PFSK-1 (cell line): ENCODE results near the gene CDH19.

Experiments used
- FOXP2 ChIP-seq: optimal IDR thresholded peaks from 2 replicates; pipeline ENCODE3; 2011; ENCODE audit warnings: borderline replicate concordance, control low read depth, inconsistent platforms; ENCODE audit not compliant: insufficient read depth; ENCODE audit errors: extremely low read length, extremely low read depth
- POLR2AphosphoS5 ChIP-seq: IDR thresholded peaks from 2 replicates; pipeline ENCODE4 v1.6.1; 2012; ENCODE audit warnings: low read depth, mild to moderate bottlenecking, control low read depth, low read length, moderate library complexity
- SIN3A ChIP-seq: IDR thresholded peaks from 2 replicates; pipeline ENCODE4 v1.6.1; 2012; ENCODE audit warnings: mild to moderate bottlenecking, low read length, moderate library complexity, borderline replicate concordance; ENCODE audit not compliant: insufficient read depth
- TAF1 ChIP-seq: IDR thresholded peaks from 2 replicates; pipeline ENCODE4 v1.6.1; 2012; ENCODE audit warnings: low read length, control low read depth, borderline replicate concordance; ENCODE audit not compliant: insufficient read depth
- TF ChIP-seq, protein P1 (sequence below), 2 experiments: IDR thresholded peaks; 2 replicates each; pipeline versions ENCODE4 v1.6.1 to v1.8.0; 2011 to 2012; ENCODE audit warnings: low read depth in 2 of 2, low read length in 2 of 2, control low read depth in 1 of 2, inconsistent platforms in 1 of 2, mild to moderate bottlenecking in 1 of 2, moderate library complexity in 1 of 2; ENCODE audit not compliant: insufficient read depth in 1 of 2

The CDH19 gene

DNA sequence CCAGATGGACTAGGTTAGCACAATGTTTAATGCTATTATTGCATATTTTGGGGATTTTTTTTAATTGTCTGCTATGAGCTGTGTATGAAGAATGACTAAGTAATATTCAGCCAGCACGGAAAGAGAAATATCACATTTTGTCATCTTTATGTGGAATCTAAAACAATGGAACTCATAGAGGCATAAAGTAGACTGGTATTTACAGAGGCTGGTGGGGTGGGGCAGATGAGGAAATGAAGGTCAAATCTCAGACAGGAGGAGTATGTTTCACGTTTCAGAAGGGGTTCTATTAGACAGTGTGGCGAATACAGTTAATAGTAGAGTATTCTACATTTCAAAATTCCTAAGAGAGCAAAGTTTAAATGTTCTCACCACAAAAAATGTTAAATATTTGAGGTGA, 4.7 kb downstream of the CDH19 start:
- TF ChIP-seq, protein P1, sequence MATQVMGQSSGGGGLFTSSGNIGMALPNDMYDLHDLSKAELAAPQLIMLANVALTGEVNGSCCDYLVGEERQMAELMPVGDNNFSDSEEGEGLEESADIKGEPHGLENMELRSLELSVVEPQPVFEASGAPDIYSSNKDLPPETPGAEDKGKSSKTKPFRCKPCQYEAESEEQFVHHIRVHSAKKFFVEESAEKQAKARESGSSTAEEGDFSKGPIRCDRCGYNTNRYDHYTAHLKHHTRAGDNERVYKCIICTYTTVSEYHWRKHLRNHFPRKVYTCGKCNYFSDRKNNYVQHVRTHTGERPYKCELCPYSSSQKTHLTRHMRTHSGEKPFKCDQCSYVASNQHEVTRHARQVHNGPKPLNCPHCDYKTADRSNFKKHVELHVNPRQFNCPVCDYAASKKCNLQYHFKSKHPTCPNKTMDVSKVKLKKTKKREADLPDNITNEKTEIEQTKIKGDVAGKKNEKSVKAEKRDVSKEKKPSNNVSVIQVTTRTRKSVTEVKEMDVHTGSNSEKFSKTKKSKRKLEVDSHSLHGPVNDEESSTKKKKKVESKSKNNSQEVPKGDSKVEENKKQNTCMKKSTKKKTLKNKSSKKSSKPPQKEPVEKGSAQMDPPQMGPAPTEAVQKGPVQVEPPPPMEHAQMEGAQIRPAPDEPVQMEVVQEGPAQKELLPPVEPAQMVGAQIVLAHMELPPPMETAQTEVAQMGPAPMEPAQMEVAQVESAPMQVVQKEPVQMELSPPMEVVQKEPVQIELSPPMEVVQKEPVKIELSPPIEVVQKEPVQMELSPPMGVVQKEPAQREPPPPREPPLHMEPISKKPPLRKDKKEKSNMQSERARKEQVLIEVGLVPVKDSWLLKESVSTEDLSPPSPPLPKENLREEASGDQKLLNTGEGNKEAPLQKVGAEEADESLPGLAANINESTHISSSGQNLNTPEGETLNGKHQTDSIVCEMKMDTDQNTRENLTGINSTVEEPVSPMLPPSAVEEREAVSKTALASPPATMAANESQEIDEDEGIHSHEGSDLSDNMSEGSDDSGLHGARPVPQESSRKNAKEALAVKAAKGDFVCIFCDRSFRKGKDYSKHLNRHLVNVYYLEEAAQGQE (IDR thresholded peaks at IDR 0.05; ENCODE audit: insufficient read depth in 1 of 2, low read depth in 2 of 2, low read length in 2 of 2) = no peak
- no peak for TF ChIP-seq FOXP2
- TF ChIP-seq TAF1 = no peak
- no peak for TF ChIP-seq POLR2AphosphoS5
- no peak for TF ChIP-seq SIN3A

DNA sequence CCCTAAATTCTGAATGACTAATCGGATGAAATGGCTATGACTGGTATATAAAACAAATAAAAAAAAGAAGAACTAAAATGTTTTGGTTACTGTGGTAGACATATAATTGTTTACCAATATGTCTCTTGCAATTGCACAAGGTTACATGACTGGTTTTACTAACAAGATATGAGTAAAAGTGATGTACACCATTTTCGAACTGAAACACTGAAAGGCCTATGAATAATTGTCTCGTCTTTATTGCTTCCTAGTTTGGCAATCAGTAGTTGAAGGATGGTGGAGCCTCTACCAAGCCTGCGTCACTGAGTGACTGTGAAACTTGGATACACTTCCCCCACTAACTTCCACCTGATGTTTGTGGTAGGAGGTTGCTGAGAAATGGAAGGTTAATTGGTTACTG, 16.5 kb downstream of the CDH19 start:
- TF ChIP-seq SIN3A = no peak
- TF ChIP-seq TAF1 = no peak
- TF ChIP-seq FOXP2 = no peak
- TF ChIP-seq POLR2AphosphoS5 = no peak
- TF ChIP-seq, protein P1 (IDR thresholded peaks at IDR 0.05; ENCODE audit: insufficient read depth in 1 of 2, low read depth in 2 of 2, low read length in 2 of 2) = no peak

DNA sequence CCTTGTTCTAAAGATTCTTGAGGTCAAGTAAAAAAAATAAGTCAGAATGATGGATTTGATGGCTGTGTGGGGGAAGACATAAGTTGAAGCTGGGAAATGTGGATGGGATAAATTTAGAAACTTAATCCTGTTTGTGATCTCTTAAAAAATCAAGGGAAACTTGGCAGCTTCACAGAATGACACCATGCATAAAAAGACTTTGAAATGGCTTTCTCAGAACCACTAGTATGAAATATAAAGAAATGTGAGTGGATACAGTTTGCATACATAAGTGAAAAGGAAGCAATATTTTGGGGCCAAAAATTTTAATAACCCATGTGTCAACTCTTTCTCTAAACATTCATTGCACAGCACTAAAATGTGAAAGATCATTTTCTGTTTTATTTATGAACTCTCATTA, 21.7 kb downstream of the CDH19 start:
- TF ChIP-seq FOXP2 (no peak), POLR2AphosphoS5 (no peak), SIN3A (no peak), TAF1 (no peak)
- TF ChIP-seq, protein P1 (IDR thresholded peaks at IDR 0.05; ENCODE audit: insufficient read depth in 1 of 2, low read depth in 2 of 2, low read length in 2 of 2) = no peak

DNA sequence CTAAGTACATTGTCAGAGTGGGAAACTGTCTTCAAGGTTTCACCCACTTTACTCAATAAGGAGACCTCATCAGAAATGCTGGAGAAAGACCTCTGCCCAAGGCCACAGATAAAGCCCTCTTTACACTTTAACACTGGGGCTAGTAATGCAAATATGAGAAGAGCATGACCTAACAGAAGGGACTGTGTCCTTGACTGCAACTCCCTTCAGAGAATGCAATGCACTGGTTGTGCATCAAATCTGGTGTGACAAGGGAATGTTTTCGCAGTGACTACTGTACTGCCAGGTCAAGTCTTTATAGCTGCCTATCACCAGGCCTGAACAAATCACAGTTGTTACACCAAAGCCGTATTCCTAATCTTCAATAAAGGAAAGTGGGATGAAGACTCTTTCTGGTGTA, 28.6 kb downstream of the CDH19 start:
- no peak for TF ChIP-seq FOXP2
- TF ChIP-seq TAF1 = no peak
- TF ChIP-seq SIN3A = no peak
- TF ChIP-seq POLR2AphosphoS5 = no peak
- TF ChIP-seq, protein P1 (IDR thresholded peaks at IDR 0.05; ENCODE audit: insufficient read depth in 1 of 2, low read depth in 2 of 2, low read length in 2 of 2) = no peak

DNA sequence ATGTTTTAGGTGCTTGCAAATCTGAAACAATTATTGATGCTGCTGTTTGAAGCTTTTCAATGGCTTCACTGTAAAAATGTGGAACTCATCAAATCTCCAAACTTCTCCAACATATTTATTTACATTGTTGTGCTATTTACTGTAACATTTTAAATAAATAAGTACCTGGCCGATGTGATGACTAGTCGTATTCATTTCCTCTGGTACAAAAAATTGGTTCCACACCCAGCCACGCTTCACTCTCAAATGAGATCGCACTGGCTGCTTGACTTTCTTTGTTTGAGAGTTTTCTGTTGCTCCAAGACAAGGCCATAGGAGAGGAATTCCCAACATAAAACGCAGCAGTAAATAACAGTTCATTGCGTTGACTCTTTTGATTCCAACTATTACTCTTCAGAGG, 32.0 kb downstream of the CDH19 start:
- TF ChIP-seq SIN3A = no peak
- no peak for TF ChIP-seq POLR2AphosphoS5
- TF ChIP-seq, protein P1 (IDR thresholded peaks at IDR 0.05; ENCODE audit: insufficient read depth in 1 of 2, low read depth in 2 of 2, low read length in 2 of 2) = no peak
- no peak for TF ChIP-seq FOXP2
- no peak for TF ChIP-seq TAF1
